Renal cortex interstitium (tissue), 11 donors: Measurements from ENCODE around the gene WDR18. TPM values are rescaled to one million over a fixed set of nuclear protein-coding genes. Genes with fewer than 3 reads are reported as not detected.
"Not testable (repeated sequence)": the region's sequence is repeated elsewhere in the genome, so short reads cannot be mapped to it uniquely, and the experiment has no call there.

Source experiments
- DNase-seq, 11 donors: peaks; one replicate each; pipeline ENCODE4 v3.0.0-alpha.2; 2013; ENCODE audit warnings: low read depth in 9 of 11, low spot score in 4 of 11; ENCODE audit errors: extremely low read depth in 1 of 11
- polyA plus RNA-seq, 3 donors: library from polyadenylated mRNA; unstranded; fragments of 120-200 nt; gene quantifications; one replicate each; pipeline ENCODE4 v1.2.1, GENCODE V29; 2013; ENCODE audit not compliant: insufficient read length in 3 of 3

Gene WDR18
- polyA plus RNA-seq, 3 donors = 30.6 to 72.6 (median 54.1) TPM

DNA sequence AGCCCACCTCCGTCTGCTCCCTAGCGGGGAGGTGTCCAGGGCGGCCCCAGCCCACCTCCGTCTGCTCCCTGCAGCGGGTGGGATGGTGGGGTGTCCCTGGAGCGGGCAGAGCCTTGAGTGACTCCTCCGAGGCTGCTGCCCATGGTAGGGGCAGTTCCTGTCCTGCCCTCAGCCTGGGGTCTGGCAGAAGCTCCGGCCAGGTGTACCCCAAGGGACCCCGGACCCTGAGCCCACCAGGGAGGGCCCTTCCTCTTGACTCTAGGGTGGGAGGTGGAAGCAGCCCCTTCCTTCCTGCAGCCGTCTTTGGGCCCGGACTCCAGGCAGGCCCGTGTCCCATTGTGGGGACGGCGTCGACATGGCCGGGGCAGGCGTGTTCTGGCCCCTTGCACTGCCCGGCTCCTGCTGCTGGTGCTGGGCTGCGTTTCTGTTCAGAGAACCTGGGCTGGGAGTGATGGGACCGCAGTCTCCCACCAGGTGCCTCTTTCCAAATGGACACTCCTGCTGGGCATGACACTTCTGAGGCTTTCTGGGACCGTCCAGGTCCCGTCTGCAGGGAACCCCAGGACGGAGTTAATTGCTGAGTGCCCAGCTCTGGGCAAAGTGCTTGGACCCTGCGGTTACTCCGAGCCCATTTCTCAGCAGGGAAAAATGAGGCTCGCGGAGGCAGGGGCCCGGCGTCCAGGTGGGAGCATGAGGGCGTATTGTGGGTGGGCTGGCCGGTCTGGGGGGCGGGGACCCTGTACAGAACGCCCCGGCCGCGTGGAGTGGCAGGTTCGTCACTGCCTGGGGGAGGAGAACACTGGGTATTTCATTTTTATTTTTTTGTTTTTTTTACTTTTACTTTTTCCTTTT lies 38.5 kb upstream of the WDR18 start:
- DNase-seq = no peak

DNA sequence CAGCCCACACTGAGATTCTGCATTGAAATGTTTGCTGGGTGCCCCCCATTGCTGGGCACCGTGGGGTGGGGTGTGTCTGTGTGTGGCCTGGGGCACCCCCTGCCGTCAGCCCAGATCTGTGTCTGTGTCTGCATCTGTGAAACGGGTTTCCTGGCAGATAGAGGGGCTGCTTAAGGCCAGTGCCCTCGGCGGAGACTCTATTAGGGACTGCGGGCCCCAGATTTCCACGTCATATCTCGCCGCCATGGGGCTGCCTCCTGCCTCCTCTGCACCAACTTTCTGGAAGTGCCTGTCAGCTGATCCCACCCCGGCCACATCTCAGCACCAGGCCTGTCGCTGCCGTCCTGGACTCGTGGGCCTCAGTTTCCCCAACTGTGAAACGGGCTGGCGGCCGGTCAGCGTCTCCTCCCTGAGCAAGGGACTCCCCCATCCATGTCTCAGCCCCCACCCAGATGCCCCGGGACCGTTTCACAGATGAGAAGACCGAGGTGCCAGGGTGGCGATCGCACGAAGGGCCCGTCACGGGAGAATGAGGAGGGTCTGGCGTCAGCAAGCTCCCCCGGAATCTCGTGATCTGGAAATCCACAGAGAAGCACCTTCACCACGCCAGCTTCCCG lies 36.9 kb upstream of the WDR18 start:
- no peak for DNase-seq

DNA sequence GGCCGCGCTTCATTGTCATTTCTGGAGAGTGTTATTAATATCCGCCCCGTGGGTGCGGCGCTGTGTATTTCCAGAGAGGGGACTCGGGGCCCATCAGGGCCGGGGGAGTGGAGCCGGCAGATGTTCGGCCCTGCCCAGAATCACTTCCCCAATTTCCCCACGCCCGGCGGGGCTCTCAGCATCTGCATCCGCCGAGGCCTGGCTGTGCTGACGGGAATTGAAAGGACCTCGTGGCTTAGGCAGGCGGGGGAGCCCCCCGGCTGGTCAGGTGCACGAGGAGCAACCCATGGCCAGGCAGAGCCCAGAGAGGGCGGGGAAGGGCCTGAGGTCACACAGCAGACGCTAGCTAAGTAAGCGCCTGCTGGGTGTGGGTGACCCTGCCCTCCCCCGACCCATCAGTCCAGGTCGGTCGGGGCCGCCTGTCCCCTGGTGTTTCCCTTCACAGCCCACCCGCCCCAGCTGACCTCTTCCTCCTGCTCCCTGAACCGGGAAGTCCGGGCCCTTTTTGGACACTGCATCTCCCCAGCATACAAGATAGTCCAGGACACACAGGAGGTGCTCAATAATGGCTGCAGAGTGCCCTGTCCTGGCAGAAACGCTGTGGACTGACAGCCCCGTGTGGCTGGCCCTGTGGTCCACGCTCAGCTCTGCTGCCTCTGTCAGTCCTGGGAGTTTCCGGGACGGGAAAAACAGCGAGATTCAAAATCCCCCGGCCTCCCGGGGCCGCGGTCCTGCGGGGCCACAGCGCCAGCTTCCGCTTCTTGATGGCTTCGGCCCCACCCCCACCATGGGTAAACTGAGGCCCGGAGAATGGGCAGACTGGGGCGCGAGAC lies 36.2 kb upstream of the WDR18 start:
- no peak for DNase-seq

DNA sequence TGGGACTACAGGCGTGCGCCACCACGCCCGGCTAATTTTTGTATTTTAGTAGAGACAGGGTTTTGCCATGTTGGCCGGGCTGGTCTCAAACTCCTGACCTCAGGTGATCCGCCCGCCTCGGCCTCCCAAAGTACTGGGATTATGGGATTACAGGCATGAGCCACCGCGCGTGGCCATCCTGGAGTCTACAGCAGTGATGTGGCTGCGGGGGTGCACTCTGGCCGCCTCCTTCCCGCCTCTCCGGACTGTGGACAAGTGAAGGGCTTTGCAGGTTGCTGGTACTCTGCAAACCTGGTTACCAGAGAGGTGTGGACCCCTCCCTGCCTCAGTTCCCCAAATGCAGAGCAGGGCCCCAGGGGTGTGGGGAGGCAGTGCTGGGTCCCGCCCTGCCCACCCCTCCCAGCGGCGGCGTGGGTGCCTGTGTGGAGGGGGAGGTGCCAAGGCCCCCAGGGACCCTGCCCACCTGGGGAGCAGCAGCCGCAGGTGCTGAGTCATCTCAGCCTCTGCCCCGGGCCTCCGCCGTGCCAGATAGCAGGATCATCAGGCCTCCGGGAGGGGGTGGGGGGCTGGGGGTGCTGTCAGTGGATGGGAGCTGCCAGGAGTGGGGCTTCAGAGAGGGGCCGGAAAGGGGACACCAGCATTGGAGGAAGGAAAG lies 35.2 kb upstream of the WDR18 start:
- DNase-seq = no peak

DNA sequence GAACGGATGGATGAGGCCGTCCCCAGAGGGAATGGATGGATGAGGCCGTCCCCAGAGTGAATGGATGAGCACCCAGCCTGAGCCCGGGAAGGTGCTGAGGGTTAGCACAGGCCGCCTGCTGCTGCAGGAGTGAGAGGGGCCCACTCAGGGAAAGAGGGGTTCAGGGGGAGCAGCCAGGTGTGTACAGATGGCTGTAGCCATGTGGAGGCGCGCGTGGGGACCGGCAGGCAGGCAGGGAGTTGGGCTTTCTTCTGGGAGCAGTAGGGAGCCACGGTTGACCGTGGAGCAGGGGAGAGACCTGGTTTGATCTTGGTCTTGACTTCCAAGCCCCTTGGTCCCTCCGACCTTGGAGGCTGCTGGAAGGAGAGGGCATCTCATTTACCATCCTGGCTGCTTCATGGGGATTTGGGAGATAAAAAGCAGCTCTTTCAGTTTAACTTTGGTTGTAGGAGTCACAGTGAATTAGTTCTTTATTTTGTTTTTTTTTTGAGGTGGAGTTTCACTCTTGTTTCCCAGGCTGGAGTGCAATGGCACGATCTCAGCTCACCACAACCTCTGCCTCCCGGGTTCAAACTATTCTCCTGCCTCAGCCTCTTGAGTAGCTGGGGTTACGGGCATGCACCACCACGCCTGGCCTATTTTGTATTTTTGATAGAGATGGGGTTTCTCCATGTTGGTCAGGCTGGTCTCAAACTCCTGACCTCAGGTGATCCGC lies 33.6 kb upstream of the WDR18 start:
- DNase-seq = no peak

DNA sequence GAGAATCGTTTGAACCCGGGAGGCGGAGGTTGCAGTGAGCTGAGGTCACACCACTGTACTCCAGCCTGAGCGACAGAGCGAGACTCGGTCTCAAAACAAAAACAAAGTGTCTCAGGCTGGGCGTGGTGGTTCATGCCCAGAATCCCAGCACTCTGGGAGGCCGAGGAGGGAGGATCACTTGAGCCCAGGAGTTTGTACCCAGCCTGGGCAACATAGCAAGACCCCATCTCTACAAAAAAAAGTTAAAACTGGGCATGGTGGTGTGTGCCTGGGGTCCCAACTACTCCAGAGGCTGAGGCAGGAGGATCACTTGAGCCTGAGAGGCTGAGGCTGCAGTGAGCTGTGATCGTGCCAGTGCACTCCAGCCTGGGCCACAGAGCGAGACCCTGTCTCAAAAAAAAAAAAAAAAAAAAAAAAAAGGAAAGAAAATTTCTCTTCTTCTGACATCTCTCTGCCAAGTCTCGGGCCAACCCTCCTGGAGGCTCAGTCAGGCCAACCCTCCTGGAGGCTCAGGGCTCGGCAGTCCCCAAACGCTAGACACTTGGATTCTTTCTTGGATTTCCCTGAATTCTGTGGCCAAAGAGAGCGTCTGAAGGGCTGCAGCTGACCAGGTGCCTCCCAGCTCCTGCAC lies 32.0 kb upstream of the WDR18 start:
- no peak for DNase-seq

DNA sequence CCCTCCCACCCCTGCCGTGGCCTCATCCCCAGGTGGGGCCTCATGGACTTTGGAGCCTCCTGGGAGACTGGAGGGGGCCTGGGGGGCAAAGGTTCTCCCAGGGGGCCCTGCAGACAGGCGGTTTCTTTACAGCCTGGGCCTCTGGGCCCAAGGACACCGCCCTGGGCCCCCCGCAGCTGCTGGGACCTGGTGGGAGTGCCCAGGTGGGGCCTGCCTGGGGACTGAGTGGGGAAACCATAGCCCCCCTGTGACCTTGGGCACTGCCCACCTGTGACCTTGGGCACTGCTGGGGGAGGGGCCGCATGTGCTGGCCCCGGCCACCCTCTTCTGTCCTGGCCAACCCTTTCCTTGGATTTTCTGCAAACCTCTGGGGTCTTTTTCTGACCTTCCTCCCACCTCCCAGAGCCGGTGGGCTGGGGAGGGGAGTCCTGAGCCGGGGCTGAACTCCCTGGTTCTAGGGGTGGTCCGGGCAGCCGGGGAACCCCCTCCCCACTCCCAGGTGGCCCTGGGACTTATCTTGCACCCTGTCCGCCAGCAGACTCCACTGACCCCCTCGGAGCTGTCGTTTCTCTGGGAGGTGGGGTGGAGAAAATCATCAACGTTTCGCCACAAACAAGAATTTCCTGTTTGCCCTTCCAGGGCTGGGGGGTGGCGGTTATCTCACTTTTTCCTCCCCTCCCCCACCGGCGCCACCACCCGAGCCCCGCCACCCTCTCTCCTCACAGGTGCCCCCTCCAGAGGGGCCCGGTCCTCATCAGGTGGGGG lies 31.3 kb upstream of the WDR18 start:
- DNase-seq = no peak

DNA sequence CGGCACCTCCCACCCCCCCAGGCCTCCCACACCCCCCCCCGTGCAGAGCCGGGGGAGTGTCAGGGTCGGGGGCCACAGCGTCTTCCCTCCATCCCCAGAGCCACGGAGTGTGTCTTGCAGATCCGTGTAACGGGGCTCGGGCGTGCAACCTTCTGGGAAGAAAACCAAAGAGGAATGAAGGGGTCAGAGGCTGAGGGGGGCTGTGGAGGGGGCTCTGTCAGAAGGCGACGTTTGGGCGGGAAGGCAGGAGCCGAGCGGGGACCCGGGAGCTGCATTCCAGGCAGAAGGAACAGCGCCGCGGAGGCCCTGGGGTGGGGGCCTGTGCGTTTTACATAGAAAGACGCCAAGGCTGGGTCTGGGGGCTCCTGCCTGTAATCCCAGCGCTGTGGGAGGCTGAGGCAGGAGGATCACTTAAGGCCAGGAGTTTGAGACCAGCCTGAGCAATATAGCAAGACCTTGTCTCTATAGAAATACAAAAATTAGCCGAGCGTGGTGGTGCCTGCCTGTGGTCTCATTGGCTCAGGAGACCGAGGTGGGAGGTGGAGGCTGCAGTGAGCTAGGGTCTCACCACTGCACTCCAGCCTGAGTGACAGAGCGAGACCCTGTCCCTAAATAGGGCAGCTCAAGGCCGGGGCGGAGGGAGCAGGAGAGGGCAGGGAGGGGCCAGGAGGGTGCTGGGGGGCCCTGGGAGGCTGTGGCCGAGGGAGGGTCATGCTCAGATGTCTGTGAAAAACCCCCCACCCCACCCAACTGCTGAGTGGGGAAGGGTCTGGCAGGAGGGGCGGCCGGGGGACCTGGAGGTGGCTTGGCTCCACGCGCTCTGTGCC lies 30.5 kb upstream of the WDR18 start:
- DNase-seq = no peak

DNA sequence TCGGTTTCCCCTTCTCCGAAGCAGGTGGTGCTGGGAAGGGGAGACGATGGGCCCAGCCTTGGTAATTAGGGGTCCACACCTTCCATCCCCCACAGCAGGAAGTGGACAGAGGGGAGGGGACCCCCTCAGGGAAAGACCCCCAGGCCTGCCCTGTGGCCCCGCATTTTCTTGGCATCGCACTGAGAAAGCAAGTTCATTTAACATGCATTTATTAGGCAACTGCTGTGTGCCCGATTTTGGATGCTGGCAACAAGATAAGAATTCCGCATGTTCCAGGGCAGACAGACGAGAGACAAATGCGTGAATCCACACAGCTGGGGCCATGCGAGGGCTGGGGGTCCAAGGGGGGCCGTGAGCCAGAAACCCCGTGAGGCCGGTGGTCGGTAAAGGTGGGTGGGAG lies 29.9 kb upstream of the WDR18 start:
- no peak for DNase-seq

DNA sequence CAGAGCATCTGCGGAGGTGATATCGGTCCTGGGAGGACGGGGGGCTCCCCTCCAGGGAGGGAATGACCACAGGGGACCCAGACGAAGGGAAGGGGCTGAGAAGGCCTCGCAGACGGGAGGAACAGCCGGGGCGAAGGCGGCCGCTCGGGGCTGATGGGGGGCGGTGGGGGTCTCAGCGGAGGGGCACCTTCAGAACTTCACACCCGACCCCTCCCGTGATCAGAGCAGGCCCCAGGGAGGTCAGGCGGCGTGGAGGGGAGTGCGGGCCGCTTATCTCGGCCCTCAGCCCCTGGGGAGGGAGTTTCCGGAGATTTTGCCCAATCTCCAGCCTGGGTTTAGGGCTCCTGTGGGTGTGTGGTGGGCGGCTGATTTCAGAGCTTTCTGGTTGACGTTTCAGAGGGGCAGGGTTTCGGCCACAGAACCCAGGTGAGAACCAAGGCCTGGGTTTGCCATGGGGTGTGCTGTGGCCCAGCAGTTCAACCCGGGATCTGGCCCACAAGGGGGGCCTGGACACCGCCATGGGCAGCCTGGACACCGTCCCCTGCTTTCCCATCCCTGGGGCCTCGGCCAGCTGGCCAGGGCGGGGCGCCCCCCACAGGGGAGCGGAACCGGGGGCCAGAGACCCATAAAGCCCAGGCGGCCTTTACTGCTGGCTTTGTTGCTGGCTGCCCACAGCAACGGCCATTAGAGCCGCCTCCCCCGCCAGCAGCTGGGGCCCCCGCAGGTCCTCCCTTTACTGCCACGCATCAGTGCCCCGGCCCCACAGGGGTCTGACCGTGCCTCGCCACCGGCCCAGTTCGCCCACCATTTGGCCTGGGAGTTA lies 29.3 kb upstream of the WDR18 start:
- DNase-seq = peak in 2 of 11 donors; percentile 64 to 67

DNA sequence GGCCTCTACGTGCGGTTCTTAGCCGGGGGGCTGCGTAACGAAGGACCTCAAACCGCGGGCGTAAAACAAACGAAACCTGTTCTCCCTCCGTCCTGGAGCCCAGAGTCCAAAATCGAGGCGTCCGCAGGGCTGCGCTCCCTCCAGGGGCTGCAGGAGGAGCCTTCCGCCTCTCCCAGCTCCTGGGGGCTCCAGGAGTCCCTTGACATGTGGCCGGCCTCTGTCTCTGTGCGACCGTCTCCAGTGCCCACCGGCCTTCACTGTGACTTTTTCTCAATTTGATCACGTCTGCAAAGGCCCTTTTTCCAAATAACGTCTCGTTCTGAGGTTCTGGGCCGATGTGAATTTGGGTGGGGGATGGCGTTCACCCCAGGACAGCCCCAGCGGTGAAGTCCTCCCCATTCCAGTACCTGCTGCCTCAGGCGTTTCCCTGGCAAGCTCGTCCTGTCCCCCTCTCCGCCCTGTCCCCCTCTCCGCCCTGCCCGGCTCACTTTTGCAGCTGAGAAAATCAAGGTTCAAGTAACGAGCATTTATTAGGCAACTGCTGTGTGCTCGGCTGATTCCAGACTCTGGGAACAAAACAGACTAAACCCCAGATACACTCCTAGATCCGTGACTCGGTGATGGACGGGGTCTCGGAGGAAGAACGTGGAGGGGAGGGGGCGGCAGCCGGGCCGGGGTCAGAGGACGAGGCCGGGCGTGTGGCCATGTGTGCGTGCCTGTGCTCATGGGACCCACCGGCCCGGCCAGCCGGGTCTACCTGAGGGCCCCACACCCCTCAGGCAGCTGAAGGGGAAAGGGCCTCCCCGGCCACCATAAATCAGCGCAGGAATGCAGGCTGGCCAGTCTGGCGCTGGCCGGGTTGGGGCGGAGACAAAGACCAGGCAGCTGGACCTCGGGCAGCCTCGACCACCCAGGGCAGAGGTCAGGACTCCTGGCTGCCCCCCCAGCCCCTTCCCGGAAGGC lies 28.1 kb upstream of the WDR18 start:
- DNase-seq = peak in 2 of 11 donors; percentile 57

DNA sequence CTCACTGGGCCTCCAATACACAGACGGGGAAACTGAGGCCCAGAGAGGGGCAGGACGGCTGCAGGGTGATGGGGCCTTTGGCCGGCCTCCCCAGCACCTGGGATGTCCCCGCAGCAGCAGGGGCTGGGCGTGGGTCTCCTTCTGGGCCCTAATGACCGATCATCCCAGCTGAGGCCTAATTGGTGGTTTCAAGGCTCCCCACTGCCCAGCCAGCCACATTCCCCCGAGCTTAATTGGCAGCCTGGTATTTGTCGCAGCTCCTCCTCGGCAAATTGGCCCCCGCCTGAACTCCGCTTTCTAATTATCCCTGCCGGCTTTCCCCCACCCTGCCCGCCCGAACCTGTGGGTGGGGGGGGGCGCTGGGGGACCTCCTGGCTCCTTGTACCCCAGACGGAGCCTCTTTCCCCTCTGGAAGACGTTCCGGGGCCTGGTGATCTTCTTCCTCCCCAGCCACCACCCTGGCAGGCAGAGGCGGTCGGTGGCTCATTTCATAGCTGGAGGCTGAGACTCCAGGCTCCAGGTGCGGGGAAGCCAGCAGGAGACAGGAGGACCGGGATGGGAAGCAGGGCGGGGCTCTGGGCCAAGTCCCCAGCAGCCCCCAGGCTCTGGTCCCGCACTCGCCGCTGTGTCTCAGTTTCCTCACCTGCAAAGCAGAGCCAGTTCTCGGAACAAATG lies 27.2 kb upstream of the WDR18 start:
- peak in 1 of 11 donors; percentile 61 for DNase-seq

DNA sequence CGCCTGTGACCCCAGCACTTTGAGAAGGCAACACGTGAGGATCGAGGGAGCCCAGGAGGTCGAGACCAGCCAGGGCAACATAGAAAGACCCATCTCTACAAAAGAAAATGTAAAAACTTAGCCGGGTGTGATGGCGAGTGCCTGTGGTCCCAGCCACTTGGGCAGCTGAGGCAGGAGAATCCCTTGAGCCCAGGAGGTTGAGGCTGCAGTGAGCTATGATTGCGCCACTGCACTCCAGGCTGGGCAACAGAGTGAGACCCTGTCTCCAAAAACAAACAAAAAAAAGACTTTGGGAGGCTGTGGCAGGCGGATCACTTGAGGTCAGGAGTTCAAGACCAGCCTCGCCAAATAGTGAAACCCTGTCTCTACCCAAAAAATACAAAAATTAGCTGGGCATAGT lies 26.6 kb upstream of the WDR18 start:
- not testable (repeated sequence) for DNase-seq
